ENCODE measurements around the gene ELSPBP1.
"Not testable (repeated sequence)": the region's sequence is repeated elsewhere in the genome, so short reads cannot be mapped to it uniquely, and the experiment has no call there.

The ELSPBP1 gene

DNA sequence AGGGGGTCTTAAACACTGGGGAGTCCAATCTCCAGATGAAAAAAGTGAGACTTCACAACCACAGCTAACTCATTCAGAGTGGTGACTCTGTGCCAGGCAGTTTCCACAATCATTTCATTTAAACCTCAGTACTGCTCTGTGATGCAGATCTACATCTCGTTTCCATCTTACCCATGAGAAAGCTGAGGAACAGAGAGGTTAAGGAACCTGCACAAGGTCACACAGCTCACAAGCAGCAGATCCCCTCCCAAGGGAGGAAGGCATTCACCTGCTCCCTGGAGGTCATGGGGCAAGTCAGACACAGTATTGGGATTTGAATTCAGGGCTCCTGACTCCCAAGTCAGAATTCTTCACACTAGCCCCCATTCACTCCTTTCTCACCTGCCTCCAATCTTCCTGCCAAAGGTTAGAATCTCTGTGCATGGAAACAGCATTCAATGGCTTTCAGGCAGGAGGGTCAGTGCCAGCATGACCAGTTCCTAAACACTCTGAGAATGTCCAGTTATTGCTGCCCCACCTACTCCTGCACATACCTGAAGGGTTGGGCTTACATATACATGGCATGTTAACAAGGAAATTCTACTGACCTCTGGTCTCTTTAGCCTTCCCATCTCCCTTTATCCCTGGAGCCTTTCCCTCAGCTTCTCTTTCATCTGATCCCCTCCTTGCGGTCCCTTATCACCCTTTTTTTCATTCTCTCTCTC is 47.6 kb downstream of the ELSPBP1 start:
- DNase-seq (ENCODE audit: low read depth in 3 of 3, low spot score in 1 of 3) = no peak

DNA sequence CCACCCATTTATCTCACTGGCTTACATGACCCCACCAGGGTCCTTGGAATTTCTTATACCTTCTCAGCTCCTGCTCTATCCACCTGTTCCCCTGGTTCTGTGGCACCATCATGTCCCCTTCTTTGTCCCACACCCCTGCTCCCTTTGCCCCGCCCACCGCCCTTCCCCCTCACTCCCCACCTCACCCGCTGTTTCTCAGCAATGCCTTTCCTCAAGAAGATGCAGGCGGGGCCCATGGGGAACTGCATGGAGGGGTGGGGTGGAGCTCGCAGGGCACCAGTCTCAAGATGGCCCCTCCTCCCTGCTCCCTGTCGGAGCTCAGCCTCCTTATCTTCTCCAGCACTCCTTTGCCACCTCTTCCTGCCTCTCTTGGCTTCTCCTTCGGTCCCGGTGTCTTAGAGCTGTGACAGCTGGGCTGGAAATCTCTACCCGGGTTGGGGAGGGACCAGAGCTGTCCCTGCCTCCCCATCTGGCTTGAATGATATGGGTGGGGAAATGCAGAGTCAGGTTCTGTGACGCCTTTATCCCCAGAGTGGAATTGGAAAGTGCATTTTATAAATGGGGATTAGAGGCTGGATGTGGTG is 49.3 kb downstream of the ELSPBP1 start, which contains the start of gene CABP5:
Gene CABP5 (minus strand): TSS at position 405 of the 584 bp plus-strand sequence. CDS start 157 bp downstream, at position 248.
- DNase-seq (ENCODE audit: low read depth in 3 of 3, low spot score in 1 of 3) = no peak

DNA sequence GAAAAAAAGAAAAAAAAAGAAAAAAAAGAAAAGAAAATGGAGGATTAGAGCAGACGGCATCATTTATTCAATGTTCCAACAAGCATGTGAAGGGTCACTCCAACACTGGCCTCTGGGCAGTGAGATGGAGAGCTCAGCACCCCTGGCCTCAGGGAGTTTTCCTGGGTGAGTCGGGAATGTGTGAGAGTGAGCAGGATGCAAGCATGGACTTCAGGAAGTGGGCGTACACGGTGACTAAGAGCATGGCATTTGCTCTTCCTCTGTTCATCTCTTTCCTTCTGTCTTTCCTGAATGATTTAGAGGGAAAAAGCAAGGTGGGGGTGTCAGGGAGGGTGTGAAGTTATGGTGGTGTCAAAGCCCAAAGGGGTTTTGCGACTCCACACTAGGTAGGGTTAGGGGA is 50.1 kb downstream of the ELSPBP1 start:
- no peak for DNase-seq (ENCODE audit: low read depth in 3 of 3, low spot score in 1 of 3)

DNA sequence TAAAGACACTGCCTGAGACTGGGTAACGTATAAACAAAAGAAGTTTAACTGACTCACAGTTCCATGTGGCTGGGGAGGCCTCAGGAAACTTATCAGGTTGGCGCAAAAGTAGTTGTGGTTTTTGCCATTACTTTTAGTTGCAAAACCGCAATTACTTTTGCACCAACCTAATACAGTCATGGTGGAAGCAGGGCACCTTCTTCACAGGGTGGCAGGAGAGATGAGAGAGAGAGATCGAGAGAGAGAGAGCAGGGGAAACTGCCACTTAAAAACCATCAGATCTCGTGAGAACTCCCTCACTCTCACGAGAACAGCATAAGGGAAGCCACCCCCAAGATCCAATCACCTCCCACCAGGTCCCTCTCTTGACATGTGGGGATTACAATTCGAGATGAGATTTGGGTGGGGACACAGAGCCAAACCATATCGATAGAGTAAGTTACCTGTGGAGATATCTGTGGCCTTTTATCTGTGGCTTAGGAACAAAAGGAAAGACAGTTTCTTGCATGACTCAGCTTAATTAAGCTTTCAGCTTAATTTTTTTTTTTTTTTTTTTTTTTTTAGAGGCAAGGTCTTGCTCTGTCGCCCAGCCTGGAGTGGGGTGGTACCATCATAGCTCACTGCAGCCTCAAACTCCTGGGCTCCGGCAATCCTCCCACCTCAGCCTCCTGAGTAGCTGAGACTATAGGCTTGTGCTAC is 57.1 kb downstream of the ELSPBP1 start:
- no peak for DNase-seq (ENCODE audit: low read depth in 3 of 3, low spot score in 1 of 3)

DNA sequence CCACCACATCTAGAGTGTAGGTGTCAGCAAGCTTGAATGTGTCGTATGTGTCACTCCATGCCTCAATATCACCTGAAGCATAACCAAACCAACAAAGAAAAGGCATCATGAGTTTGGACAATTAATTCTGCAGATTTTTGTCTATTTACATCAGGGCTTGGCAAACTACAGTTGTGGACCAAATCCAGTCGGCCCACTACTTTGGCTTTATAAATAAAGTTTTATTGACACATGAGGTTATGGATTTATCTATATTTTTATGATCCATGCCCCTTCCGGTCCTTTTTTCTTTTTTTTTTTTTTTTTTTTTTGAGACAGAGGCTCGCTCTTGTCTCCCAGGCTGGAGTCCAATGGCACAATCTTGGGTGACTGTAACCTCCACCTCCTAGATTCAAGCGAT is 58.6 kb downstream of the ELSPBP1 start:
- DNase-seq (ENCODE audit: low read depth in 3 of 3, low spot score in 1 of 3) = no peak

DNA sequence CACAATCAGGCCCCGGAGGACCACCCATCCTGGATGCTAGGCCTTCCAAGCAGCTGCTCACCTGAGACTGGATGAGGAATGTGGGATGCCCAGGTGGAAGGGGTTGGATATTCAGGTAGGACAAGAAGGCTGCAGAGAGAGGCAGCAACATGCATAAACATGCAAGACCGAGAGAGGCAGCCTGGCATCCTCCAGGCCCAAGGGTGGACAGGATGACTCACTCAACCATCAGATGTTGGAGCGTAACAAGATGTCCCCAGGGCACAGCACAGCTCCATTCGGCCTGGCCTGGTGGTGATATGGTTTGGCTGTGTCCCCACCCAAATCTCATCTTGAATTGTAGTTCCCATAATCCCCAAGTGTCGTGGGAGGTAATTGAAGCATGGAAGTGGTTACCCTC is 59.4 kb downstream of the ELSPBP1 start:
- DNase-seq (ENCODE audit: low read depth in 3 of 3, low spot score in 1 of 3) = no peak

DNA sequence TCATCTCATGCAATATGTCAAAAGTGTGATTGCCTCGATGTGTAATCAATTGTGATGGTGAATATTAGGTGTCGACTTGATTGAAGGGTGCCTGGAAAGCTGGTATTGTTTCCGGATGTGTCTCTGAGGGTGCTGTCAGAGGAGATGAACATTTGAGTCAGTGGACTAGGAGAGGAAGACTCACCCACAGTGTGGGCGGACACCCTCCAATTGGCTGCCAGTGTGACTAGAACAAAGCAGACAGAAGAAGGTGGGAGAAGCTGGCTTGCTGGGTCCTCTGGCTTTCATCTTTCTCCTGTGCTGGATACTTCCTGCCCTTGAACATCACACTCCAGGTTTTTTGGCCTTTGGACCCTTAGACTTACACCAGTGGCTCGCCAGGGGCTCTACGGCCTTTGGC is 64.9 kb downstream of the ELSPBP1 start:
- DNase-seq (ENCODE audit: low read depth in 3 of 3, low spot score in 1 of 3) = no peak

DNA sequence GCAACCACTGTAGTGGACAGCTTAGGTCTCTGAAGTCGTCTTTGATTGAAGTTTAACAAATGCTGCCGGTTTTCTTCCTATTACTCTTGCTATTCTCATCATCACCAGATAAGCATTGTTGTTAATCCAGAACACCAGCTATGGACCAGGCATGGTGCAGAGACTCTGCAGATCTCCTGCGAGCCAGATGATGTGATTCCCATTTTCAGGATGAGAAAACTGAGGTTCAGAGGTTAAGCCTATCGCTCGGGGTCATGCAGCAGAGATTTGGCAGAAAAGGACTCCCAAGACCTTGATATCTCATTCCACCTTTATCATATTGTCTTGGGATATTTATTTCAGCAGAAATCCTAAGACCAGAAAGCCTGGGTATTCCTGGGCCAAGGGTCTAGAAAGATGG is 65.9 kb downstream of the ELSPBP1 start:
- no peak for DNase-seq (ENCODE audit: low read depth in 3 of 3, low spot score in 1 of 3)

DNA sequence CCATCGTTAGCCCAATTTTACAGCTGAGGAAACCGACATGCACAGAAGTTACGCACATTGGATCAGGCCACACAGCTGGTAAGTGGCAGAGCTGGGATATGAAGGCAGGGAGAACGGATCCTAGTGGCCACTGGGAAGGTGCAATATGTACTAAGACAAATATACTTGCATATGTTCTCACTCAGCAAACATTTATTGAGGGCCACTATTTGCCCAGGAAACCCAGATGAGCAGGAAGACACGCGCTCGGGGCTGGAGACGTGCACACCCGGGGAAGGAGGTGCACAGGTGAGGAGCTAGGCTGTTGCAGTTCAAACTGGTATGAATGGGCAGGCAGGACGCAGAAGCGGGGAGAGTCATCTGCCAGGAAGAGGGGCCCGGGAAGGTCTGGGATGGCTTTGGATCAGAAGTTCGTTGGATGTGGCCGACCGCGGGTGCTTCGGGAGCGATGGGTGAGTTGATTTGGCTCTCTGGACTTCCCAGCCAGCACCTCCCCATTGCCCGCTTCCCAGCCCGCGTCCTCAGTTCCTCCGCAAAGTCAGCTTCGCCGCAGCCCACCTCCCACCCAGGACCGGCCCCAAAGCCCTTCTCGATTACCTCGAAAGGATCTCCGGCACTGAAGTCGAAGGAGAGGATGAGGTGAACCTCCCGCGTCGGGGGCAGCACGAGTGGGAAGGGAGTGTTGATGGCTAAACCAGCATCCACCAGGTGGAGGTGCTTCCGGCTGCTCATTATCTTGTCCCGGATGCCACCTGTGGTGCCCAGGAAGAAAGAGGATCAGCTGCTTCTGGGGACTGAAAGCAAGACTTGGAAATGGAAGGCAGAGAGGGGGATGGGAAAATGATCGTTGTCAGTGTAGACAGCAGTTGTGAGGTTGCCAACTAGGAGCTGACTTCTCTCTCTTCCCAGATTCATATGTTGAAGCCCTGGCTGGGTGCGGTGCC is 67.2 kb downstream of the ELSPBP1 start:
- DNase-seq (ENCODE audit: low read depth in 3 of 3, low spot score in 1 of 3) = no peak

DNA sequence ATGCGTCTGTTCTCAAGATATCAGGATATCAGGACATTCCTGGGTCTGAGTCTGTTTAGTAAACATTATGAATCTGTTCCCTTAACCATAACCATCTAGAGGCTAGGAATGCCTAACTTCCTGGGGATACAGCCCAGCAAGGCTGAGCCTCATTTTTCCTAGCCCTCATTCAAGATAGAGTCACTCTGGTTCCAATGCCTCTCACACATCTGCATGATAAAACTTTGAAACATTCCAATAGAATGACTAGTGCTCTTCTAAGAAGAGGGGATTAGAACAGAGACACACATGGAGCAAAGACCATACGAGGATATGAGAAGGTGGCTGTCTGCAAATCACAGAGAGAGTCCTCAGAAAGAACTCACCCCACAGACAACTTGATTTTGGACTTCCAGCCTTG is 70.1 kb downstream of the ELSPBP1 start:
- no peak for DNase-seq (ENCODE audit: low read depth in 3 of 3, low spot score in 1 of 3)

DNA sequence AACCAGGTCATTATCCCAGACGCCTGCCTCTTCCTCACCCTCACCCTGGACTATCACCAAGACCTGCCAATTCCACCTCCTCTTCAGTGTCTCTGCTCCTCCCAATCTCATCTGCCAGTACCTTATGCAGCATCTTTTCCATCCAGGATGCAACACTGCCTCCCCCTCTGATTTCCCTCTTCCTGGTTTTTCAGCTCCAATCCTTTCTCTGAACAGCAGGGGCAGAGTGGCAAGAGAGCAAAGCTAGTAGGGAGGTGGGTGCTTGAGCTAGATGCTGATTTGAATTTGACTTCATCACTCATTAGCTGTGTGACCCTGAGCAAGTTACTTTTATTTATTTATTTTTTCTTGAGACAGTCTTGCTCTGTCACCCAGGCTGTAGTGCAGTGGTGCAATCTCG is 75.0 kb downstream of the ELSPBP1 start:
- DNase-seq (ENCODE audit: low read depth in 3 of 3, low spot score in 1 of 3) = no peak

DNA sequence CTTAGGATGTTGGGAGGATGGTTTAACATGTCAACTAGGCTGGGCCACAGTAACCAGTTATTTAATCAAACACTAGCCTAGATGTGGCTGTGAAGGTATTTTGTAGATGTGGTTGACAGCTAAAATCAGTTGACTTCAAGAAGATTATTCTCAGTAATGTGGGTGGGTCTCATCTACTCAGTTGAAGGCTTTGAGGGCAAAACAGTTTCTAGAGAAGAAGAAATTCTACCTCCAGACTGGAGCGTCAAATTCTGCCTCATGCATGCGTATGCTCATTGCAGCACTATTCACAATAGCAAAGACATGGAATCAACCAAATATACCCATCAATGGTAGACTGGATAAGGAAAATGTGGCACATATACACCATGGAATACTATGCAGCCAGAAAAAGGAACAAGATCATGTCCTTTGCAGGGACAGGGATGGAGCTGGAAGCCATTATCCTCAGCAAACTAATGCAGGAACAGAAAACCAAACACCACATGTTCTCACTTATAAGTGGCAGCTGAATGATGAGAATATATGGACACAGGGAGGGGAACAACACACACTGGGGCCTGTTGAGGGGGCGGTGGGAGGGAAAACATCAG is 75.8 kb downstream of the ELSPBP1 start:
- DNase-seq (ENCODE audit: low read depth in 3 of 3, low spot score in 1 of 3) = not testable (repeated sequence)

Measured in stimulated activated CD4-positive, alpha-beta T cell treated with anti-CD3 and anti-CD28 coated beads, TNF-alpha, amount 100 ng/mL, for 1 hour (primary cell).